RWPE1 (cell line): ENCODE measurements around the gene UHRF1.

Experiments used
- CTCF ChIA-PET: fragments of 350-600 bp; sonication (Branson Sonifier 250); formaldehyde crosslinking; extraction: SDS; loops from one replicate; lab custom pipeline; 2021; lab: Yijun Ruan, JAX
- POLR2A ChIA-PET: fragments of 400-600 bp; formaldehyde crosslinking; extraction: SDS; loops from one replicate; lab custom pipeline; 2020; ENCODE audit warnings: antibody characterized with exemption; ENCODE audit not compliant: low non-redundant PET; lab: Yijun Ruan, JAX
- DNase-seq: peaks from one replicate; pipeline ENCODE4 v3.0.0; 2012; ENCODE audit warnings: low spot score
- H3K27ac ChIP-seq: fragments of 450-650 bp; 2 replicates; pipeline ENCODE4 v1.5.1; 2017
- CTCF ChIP-seq: fragments of 450-650 bp; conservative IDR thresholded peaks from 2 replicates; pipeline ENCODE4 v1.5.1; 2017; ENCODE audit warnings: low read depth, mild to moderate bottlenecking

The UHRF1 gene

GRCh38 chr19:5001615-5002014 lies 92.3 kb downstream of the UHRF1 start:
- POLR2A ChIA-PET: no interaction called here
- CTCF ChIA-PET: interaction anchor here (0.6 to 1.7 kb wide), 10 partner anchors 14 to 255 kb away, joined by 3 to 10 read pairs (median 3); no protein-coding TSS in a partner anchor
- peak overlapping the region; percentile 70 for H3K27ac ChIP-seq
- no peak; the same call in 1 of the 2 replicates for TF ChIP-seq CTCF
- peak; percentile 30 for DNase-seq

- TF ChIP-seq CTCF: no peak
- ChIA-PET CTCF (interaction anchor here (0.6 to 1.7 kb wide), 8 partner anchors 15 to 255 kb away, joined by 3 to 10 read pairs (median 3); no protein-coding TSS in a partner anchor), POLR2A (no interaction called here)
- peak overlapping the region; percentile 70 for H3K27ac ChIP-seq
- no peak for DNase-seq
Observed at GRCh38 chr19:5002143-5002542, 92.8 kb downstream of the UHRF1 start.

- ChIA-PET POLR2A (no interaction called here), CTCF (no interaction called here)
- no peak for TF ChIP-seq CTCF
- no peak overlapping the region for H3K27ac ChIP-seq
- no peak for DNase-seq
Observed at GRCh38 chr19:5003781-5004180, 94.5 kb downstream of the UHRF1 start.

GRCh38 chr19:5005096-5005495 lies 95.8 kb downstream of the UHRF1 start:
- ChIA-PET CTCF (interaction anchor here (0.6 kb wide), 1 partner anchor 63 kb away, joined by 3 read pairs; no protein-coding TSS in a partner anchor), POLR2A (no interaction called here)
- DNase-seq: no peak
- no peak overlapping the region for H3K27ac ChIP-seq
- TF ChIP-seq CTCF: no peak

GRCh38 chr19:5006201-5006600 lies 96.9 kb downstream of the UHRF1 start:
- CTCF ChIA-PET: interaction anchor here (0.7 kb wide), 1 partner anchor 10 kb away, joined by 3 read pairs; no protein-coding TSS in a partner anchor
- H3K27ac ChIP-seq: no peak overlapping the region
- no peak for DNase-seq
- POLR2A ChIA-PET: no interaction called here
- TF ChIP-seq CTCF: no peak

GRCh38 chr19:5006821-5007220 lies 97.5 kb downstream of the UHRF1 start:
- H3K27ac ChIP-seq: no peak overlapping the region
- ChIA-PET POLR2A (no interaction called here), CTCF (no interaction called here)
- no peak for DNase-seq
- no peak for TF ChIP-seq CTCF
